HepG2 (cell line): Measurements from ENCODE around the gene GPR137. TPM values are rescaled to one million over a fixed set of nuclear protein-coding genes. Genes with fewer than 3 reads are reported as not detected.

ENCODE experiments used
- ATF2 ChIP-seq: sonication (generic); formaldehyde crosslinking; IDR thresholded peaks from 2 replicates; pipeline ENCODE4 v1.4.0; 2020; ENCODE audit warnings: missing genetic modification reagents
- HOXA7 ChIP-seq: sonication (generic); formaldehyde crosslinking; IDR thresholded peaks from 2 replicates; pipeline ENCODE4 v1.8.1; 2022; ENCODE audit warnings: mild to moderate bottlenecking, missing genetic modification reagents, moderate library complexity
- HOXD1 ChIP-seq: sonication (generic); formaldehyde crosslinking; IDR thresholded peaks from 2 replicates; pipeline ENCODE4 v1.5.0; 2020; ENCODE audit warnings: missing genetic modification reagents
- MIER3 ChIP-seq: IDR thresholded peaks from 2 replicates; pipeline ENCODE4 v1.6.1; 2016; ENCODE audit warnings: missing compliant biosample characterization, borderline replicate concordance
- MTF1 ChIP-seq: sonication (generic); formaldehyde crosslinking; IDR thresholded peaks from 2 replicates; pipeline ENCODE4 v1.5.0; 2020; ENCODE audit warnings: missing genetic modification reagents
- NFYB ChIP-seq: sonication (generic); formaldehyde crosslinking; IDR thresholded peaks from 2 replicates; pipeline ENCODE4 v1.4.0; 2020; ENCODE audit warnings: missing genetic modification reagents
- NRL ChIP-seq: sonication (generic); formaldehyde crosslinking; IDR thresholded peaks from 2 replicates; pipeline ENCODE4 v1.5.0; 2020; ENCODE audit warnings: missing genetic modification reagents, mild to moderate bottlenecking, moderate library complexity, borderline replicate concordance
- POLR2A ChIP-seq, 2 experiments: IDR thresholded peaks; 2 replicates each; pipeline ENCODE4 v1.6.1; 2011; ENCODE audit warnings: low read depth in 2 of 2, low read length in 2 of 2, mild to moderate bottlenecking in 1 of 2, moderate library complexity in 1 of 2; ENCODE audit not compliant: insufficient read depth in 1 of 2
- PPARG ChIP-seq: conservative IDR thresholded peaks from 2 replicates; pipeline ENCODE4 v1.6.1; 2016; ENCODE audit warnings: missing biosample characterization, missing genetic modification reagents
- RBAK ChIP-seq: sonication (generic); formaldehyde crosslinking; IDR thresholded peaks from 2 replicates; pipeline ENCODE4 v1.5.1; 2020; ENCODE audit warnings: mild to moderate bottlenecking, missing genetic modification reagents
- SMAD9 ChIP-seq: sonication (generic); formaldehyde crosslinking; IDR thresholded peaks from 2 replicates; pipeline ENCODE4 v1.5.1; 2020; ENCODE audit warnings: mild to moderate bottlenecking, missing genetic modification reagents
- SMARCE1 ChIP-seq: fragments of 450-650 bp; IDR thresholded peaks from 2 replicates; pipeline ENCODE4 v1.6.1; 2017; ENCODE audit warnings: borderline replicate concordance
- SOX6 ChIP-seq, 2 experiments: fragments of 450-650 bp in 1 of 2; sonication (generic) in 1 of 2; formaldehyde crosslinking in 1 of 2; IDR thresholded peaks; 2 replicates each; pipeline versions ENCODE4 v1.4.0 to v1.6.1; 2017 to 2020; ENCODE audit warnings: antibody characterized with exemption in 1 of 2, mild to moderate bottlenecking in 1 of 2, missing genetic modification reagents in 1 of 2
- XBP1 ChIP-seq: sonication (generic); formaldehyde crosslinking; IDR thresholded peaks from 2 replicates; pipeline ENCODE4 v1.5.0; 2020; ENCODE audit warnings: missing genetic modification reagents
- ZFP1 ChIP-seq: IDR thresholded peaks from 2 replicates; pipeline ENCODE4 v1.6.1; 2016
- ZNF318 ChIP-seq: sonication (generic); formaldehyde crosslinking; IDR thresholded peaks from 2 replicates; pipeline ENCODE4 v1.4.0; 2020; ENCODE audit warnings: mild to moderate bottlenecking, missing genetic modification reagents
- ZNF691 ChIP-seq: sonication (generic); formaldehyde crosslinking; IDR thresholded peaks from 2 replicates; pipeline ENCODE4 v1.4.0; 2020; ENCODE audit warnings: missing genetic modification reagents, low read depth, mild to moderate bottlenecking, borderline replicate concordance
- ZNF766 ChIP-seq: sonication (generic); formaldehyde crosslinking; IDR thresholded peaks from 2 replicates; pipeline ENCODE4 v1.5.0; 2020; ENCODE audit warnings: missing genetic modification reagents, borderline replicate concordance
- ZNF784 ChIP-seq: sonication (generic); formaldehyde crosslinking; IDR thresholded peaks from 2 replicates; pipeline ENCODE4 v1.5.1; 2020; ENCODE audit warnings: missing genetic modification reagents, mild to moderate bottlenecking, borderline replicate concordance
- polyA plus RNA-seq, 8 experiments: library from polyadenylated mRNA; depleted of rRNA in 3 of 8; stranded (reverse) in 7 of 8; unstranded in 1 of 8; fragments of >200 nt; fragmentation: Illumina TruSeq in 4 of 8; extraction: Trizol in 4 of 8; gene quantifications; 2 replicates each; pipeline versions ENCODE4 v1.2.1 to v1.2.3, GENCODE V29; 2011 to 2016; ENCODE audit warnings: low read depth in 4 of 8, missing spikeins in 1 of 8, mixed read lengths in 1 of 8; ENCODE audit not compliant: insufficient read depth in 1 of 8
- total RNA-seq, 5 experiments: library from RNA; depleted of rRNA; stranded (reverse); fragments of >200 nt; fragmentation: Illumina TruSeq; extraction: Trizol; gene quantifications; 2 replicates each; pipeline ENCODE4 v1.2.3, GENCODE V29; 2016; ENCODE audit warnings: low read depth in 1 of 5

Gene GPR137
- total and polyA plus RNA-seq, 2 of the 13 experiments (the other 11 are each of a cell fraction or from before 2014, with no cell fraction given), result 8.5 to 13.2 TPM

- TF ChIP-seq ZNF318 (CRISPR knock-in tag) (no peak), SMAD9 (CRISPR knock-in tag) (no peak), XBP1 (CRISPR knock-in tag) (no peak), HOXA7 (no peak), ZFP1 (CRISPR knock-in tag) (no peak), NFYB (CRISPR knock-in tag) (no peak), NRL (CRISPR knock-in tag) (0 out of 2 replicates have a peak, but pooled peaks have one; percentile 35), ATF2 (CRISPR knock-in tag) (no peak), RBAK (CRISPR knock-in tag) (no peak), SMARCE1 (no peak), ZNF691 (CRISPR knock-in tag) (peak; percentile 43; the same call in 1 of the 2 replicates), PPARG (CRISPR knock-in tag) (no peak), POLR2A (IDR thresholded peaks at IDR 0.05; ENCODE audit: insufficient read depth in 1 of 2, low read depth in 2 of 2, low read length in 2 of 2) (no peak; a peak in 1 of 4 replicates), ZNF784 (no peak), HOXD1 (CRISPR knock-in tag) (no peak), SOX6 (IDR thresholded peaks at IDR 0.05) (no peak), SOX6 (CRISPR knock-in tag; IDR thresholded peaks at IDR 0.05) (0 out of 2 replicates have a peak, but pooled peaks have one; percentile 18), MIER3 (CRISPR knock-in tag) (no peak), MTF1 (no peak), ZNF766 (CRISPR knock-in tag) (no peak)
These were observed 39.6 kb upstream of the GPR137 start (continued) for GRCh38 chr11:64245797-64246620.
